ENCODE results near the gene SPIRE1. TPM values are rescaled to one million over a fixed set of nuclear protein-coding genes. Genes with fewer than 3 reads are reported as not detected.

Gene SPIRE1
- polyA plus RNA-seq, 1 donor from 2014 or later, result 22.2 TPM

DNA sequence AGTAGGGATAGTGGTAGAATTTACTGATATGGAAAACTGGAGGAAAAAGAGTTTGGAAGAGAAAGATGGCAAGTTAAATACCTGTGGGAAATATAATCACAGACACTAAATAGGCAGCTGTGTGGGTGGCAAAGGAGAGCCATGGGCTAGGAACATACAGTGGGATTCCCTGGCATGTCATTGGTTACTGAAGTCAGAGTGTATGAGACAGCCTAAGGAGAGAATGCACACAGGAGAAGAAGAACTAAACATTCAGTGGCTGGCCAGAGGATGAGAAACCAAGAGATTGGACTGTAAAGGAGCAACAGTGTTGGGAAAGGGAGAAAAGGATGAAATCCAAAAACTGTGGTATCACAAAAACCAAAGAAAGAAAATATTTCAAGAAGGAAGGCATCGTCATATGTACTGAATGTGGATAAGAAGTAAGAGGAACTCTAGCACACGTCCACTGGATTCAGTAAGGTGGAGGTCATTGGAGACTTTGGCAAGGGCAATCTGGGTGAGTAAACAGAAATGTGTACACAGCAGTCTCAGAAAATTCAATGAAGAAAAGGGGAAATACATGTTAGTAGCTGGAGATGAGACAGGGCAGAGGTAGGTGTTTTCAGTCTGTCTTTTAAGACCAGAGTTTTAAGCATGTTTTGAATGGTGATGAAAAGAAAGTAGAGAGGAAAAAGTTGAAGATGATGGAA, 83.3 kb downstream of the SPIRE1 start:
- no peaks in the 10 kb centered on the region for H4K20me1 ChIP-seq (ENCODE audit: insufficient read depth)
- no peaks in the 10 kb centered on the region for H3K36me3 ChIP-seq (ENCODE audit: insufficient read depth, low read length)
- H3K27ac ChIP-seq (ENCODE audit: low read length), result no peak overlapping the region
- H3K79me2 ChIP-seq (replicated peaks; ENCODE audit: insufficient read depth, low read length), result peaks cover 12% of the 10 kb centered on the region
- H3K9me2 ChIP-seq (ENCODE audit: insufficient read depth, low read length), result no peaks in the 10 kb centered on the region
- no peaks in the 10 kb centered on the region for H3F3A ChIP-seq (ENCODE audit: insufficient read depth, low read length, poor library complexity, severe bottlenecking)
- no peak overlapping the region for H3K9ac ChIP-seq (ENCODE audit: low read length)
- no peak overlapping the region for H3K4me3 ChIP-seq (ENCODE audit: low read length)
- no peak overlapping the region for H3K4me2 ChIP-seq (ENCODE audit: low read length)
- no peaks in the 10 kb centered on the region for H3K27me3 ChIP-seq (ENCODE audit: insufficient read depth, low read depth, low read length)
- H3K9me3 ChIP-seq (ENCODE audit: low read length), result no peaks in the 10 kb centered on the region
- H2AFZ ChIP-seq (ENCODE audit: low read depth, low read length), result no peak overlapping the region
- no peak for TF ChIP-seq EP300 (conservative IDR thresholded peaks at IDR 0.05; ENCODE audit: poor library complexity, severe bottlenecking)
- TF ChIP-seq TAF1 (IDR thresholded peaks at IDR 0.05; ENCODE audit: low read depth), result no peak
- no peak for TF ChIP-seq EZH2 (IDR thresholded peaks at IDR 0.05; ENCODE audit: borderline replicate concordance, insufficient read depth, low read length, poor library complexity, severe bottlenecking)
- TF ChIP-seq MXI1 (conservative IDR thresholded peaks at IDR 0.05; ENCODE audit: poor library complexity, severe bottlenecking), result no peak
- TF ChIP-seq, protein P1, sequence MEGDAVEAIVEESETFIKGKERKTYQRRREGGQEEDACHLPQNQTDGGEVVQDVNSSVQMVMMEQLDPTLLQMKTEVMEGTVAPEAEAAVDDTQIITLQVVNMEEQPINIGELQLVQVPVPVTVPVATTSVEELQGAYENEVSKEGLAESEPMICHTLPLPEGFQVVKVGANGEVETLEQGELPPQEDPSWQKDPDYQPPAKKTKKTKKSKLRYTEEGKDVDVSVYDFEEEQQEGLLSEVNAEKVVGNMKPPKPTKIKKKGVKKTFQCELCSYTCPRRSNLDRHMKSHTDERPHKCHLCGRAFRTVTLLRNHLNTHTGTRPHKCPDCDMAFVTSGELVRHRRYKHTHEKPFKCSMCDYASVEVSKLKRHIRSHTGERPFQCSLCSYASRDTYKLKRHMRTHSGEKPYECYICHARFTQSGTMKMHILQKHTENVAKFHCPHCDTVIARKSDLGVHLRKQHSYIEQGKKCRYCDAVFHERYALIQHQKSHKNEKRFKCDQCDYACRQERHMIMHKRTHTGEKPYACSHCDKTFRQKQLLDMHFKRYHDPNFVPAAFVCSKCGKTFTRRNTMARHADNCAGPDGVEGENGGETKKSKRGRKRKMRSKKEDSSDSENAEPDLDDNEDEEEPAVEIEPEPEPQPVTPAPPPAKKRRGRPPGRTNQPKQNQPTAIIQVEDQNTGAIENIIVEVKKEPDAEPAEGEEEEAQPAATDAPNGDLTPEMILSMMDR (IDR thresholded peaks at IDR 0.05; ENCODE audit: poor library complexity, severe bottlenecking), result no peak
- TF ChIP-seq, protein P2, sequence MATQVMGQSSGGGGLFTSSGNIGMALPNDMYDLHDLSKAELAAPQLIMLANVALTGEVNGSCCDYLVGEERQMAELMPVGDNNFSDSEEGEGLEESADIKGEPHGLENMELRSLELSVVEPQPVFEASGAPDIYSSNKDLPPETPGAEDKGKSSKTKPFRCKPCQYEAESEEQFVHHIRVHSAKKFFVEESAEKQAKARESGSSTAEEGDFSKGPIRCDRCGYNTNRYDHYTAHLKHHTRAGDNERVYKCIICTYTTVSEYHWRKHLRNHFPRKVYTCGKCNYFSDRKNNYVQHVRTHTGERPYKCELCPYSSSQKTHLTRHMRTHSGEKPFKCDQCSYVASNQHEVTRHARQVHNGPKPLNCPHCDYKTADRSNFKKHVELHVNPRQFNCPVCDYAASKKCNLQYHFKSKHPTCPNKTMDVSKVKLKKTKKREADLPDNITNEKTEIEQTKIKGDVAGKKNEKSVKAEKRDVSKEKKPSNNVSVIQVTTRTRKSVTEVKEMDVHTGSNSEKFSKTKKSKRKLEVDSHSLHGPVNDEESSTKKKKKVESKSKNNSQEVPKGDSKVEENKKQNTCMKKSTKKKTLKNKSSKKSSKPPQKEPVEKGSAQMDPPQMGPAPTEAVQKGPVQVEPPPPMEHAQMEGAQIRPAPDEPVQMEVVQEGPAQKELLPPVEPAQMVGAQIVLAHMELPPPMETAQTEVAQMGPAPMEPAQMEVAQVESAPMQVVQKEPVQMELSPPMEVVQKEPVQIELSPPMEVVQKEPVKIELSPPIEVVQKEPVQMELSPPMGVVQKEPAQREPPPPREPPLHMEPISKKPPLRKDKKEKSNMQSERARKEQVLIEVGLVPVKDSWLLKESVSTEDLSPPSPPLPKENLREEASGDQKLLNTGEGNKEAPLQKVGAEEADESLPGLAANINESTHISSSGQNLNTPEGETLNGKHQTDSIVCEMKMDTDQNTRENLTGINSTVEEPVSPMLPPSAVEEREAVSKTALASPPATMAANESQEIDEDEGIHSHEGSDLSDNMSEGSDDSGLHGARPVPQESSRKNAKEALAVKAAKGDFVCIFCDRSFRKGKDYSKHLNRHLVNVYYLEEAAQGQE (IDR thresholded peaks at IDR 0.05; ENCODE audit: borderline replicate concordance), result no peak
- no peak for TF ChIP-seq POLR2AphosphoS5 (IDR thresholded peaks at IDR 0.05)
- no peak for TF ChIP-seq RAD21 (conservative IDR thresholded peaks at IDR 0.05)
- no peak for TF ChIP-seq SMC3 (conservative IDR thresholded peaks at IDR 0.05; ENCODE audit: poor library complexity)

DNA sequence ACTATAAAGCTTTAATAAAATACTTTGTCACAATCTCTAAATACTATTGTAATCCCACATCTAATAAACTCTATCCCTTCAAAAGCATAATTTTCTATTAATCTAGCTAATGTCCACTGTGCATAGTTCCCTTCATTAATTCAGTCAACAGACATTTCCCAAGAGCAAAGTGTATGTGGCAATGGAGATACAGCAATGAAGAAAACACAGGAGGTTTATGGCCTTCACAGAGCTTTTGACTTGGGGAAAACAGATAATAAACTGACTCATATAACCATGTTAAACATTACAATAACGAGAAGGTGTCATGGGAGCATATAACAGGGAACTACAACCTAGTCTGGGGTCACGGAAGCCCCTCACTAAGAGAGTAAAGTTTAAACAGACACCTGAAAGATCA, 86.3 kb downstream of the SPIRE1 start:
- no peaks in the 10 kb centered on the region for H3K36me3 ChIP-seq (ENCODE audit: insufficient read depth, low read length)
- no peak overlapping the region for H3K4me3 ChIP-seq (ENCODE audit: low read length)
- no peaks in the 10 kb centered on the region for H3F3A ChIP-seq (ENCODE audit: insufficient read depth, low read length, poor library complexity, severe bottlenecking)
- no peaks in the 10 kb centered on the region for H3K9me3 ChIP-seq (ENCODE audit: low read length)
- no peaks in the 10 kb centered on the region for H3K9me2 ChIP-seq (ENCODE audit: insufficient read depth, low read length)
- H4K20me1 ChIP-seq (ENCODE audit: insufficient read depth), result no peaks in the 10 kb centered on the region
- no peaks in the 10 kb centered on the region for H3K27me3 ChIP-seq (ENCODE audit: insufficient read depth, low read depth, low read length)
- TF ChIP-seq MXI1 (conservative IDR thresholded peaks at IDR 0.05; ENCODE audit: poor library complexity, severe bottlenecking), result no peak
- TF ChIP-seq, protein P2 (IDR thresholded peaks at IDR 0.05; ENCODE audit: borderline replicate concordance), result no peak
- TF ChIP-seq, protein P1 (IDR thresholded peaks at IDR 0.05; ENCODE audit: poor library complexity, severe bottlenecking), result no peak
- TF ChIP-seq SMC3 (conservative IDR thresholded peaks at IDR 0.05; ENCODE audit: poor library complexity), result no peak
- TF ChIP-seq EP300 (conservative IDR thresholded peaks at IDR 0.05; ENCODE audit: poor library complexity, severe bottlenecking), result no peak
- no peak for TF ChIP-seq RAD21 (conservative IDR thresholded peaks at IDR 0.05)
- H3K9ac ChIP-seq (ENCODE audit: low read length), result no peak overlapping the region
- H3K27ac ChIP-seq (ENCODE audit: low read length), result no peak overlapping the region
- H2AFZ ChIP-seq (ENCODE audit: low read depth, low read length), result no peak overlapping the region
- no peak overlapping the region for H3K4me2 ChIP-seq (ENCODE audit: low read length)
- H3K79me2 ChIP-seq (replicated peaks; ENCODE audit: insufficient read depth, low read length), result peaks cover 13% of the 10 kb centered on the region

Measured in neural cell (in vitro differentiated cells).